Endodermal cell (in vitro differentiated cells): ENCODE data around the gene CABLES2. TPM values are rescaled to one million over a fixed set of nuclear protein-coding genes. Genes with fewer than 3 reads are reported as not detected.

Experiments used
- DNase-seq: peaks from one replicate; pipeline ENCODE4 v3.0.0-alpha.2; 2017
- H3K27ac ChIP-seq: 2 replicates; pipeline ENCODE4 v1.5.1; 2013; ENCODE audit warnings: mild to moderate bottlenecking, low read depth, low read length, moderate library complexity
- H3K27me3 ChIP-seq: 2 replicates; pipeline ENCODE4 v1.6.1; 2013; ENCODE audit warnings: mild to moderate bottlenecking, low read length, moderate library complexity; ENCODE audit not compliant: insufficient read depth, control insufficient read depth, poor library complexity, severe bottlenecking
- H3K36me3 ChIP-seq: 2 replicates; pipeline ENCODE4 v1.7.0; 2013; ENCODE audit warnings: mild to moderate bottlenecking, low read length, moderate library complexity; ENCODE audit not compliant: control insufficient read depth, insufficient read depth
- H3K4me1 ChIP-seq: one replicate; pipeline ENCODE4 v1.7.0; 2013; ENCODE audit warnings: low read length; ENCODE audit not compliant: control insufficient read depth, insufficient read depth
- H3K4me3 ChIP-seq: 2 replicates; pipeline ENCODE4 v1.5.1; 2013; ENCODE audit warnings: mild to moderate bottlenecking, low read length, moderate library complexity
- H3K9ac ChIP-seq: 2 replicates; pipeline ENCODE4 v1.6.1; 2013; ENCODE audit warnings: mild to moderate bottlenecking, low read length, moderate library complexity; ENCODE audit not compliant: poor library complexity, severe bottlenecking; ENCODE audit errors: extremely low read depth
- H3K9me3 ChIP-seq: 2 replicates; pipeline ENCODE4 v1.6.1; 2013; ENCODE audit warnings: mild to moderate bottlenecking, low read length, moderate library complexity; ENCODE audit not compliant: control insufficient read depth
- H3K27ac Mint-ChIP-seq: 2 replicates; pipeline ENCODE4 v1.8.0; 2020; ENCODE audit warnings: mixed read lengths
- H3K27me3 Mint-ChIP-seq: 2 replicates; pipeline ENCODE4 v1.8.0; 2021; ENCODE audit warnings: mild to moderate bottlenecking, mixed read lengths; ENCODE audit not compliant: insufficient read depth
- H3K36me3 Mint-ChIP-seq: 2 replicates; pipeline ENCODE4 v1.8.0; 2020; ENCODE audit warnings: low read depth, mixed read lengths
- H3K4me1 Mint-ChIP-seq: 2 replicates; pipeline ENCODE4 v1.8.0; 2020; ENCODE audit warnings: mixed read lengths
- H3K4me3 Mint-ChIP-seq: 2 replicates; pipeline ENCODE4 v1.8.0; 2020; ENCODE audit warnings: mild to moderate bottlenecking, moderate library complexity, mixed read lengths
- H3K9me3 Mint-ChIP-seq: 2 replicates; pipeline ENCODE4 v1.8.0; 2020; ENCODE audit warnings: mild to moderate bottlenecking, mixed read lengths
- WGBS, 2 experiments: methylation state at CpG; one replicate each; pipeline versions ENCODE4 v1.1.5 to v1.1.7; 2013; ENCODE audit warnings: missing lambda C conversion rate in 2 of 2, mixed read lengths in 1 of 2; ENCODE audit not compliant: insufficient coverage in 1 of 2, insufficient read length in 1 of 2; 5-methylcytosine and 5-hydroxymethylcytosine counted together
- total RNA-seq, 2 donors: library from RNA; stranded (reverse); fragmentation: NEBNext Ultra II Directional in 1 of 2; extraction: Animal tissue kit (Norgen Biotek cat#: 25700) in 1 of 2; gene quantifications; 2 replicates in 1 of 2; 3 replicates in 1 of 2; pipeline ENCODE4 v1.2.1, GENCODE V29; 2021
- TF ChIP-seq, protein P1 (sequence below): fragments of 200-600 bp; sonication (generic); conservative IDR thresholded peaks from 2 replicates; pipeline ENCODE4 v1.5.0; 2021; ENCODE audit warnings: antibody characterized with exemption, mild to moderate bottlenecking

CABLES2 gene
- total RNA-seq, 2 donors from 2014 or later = 10.4 to 15.6 TPM

DNA sequence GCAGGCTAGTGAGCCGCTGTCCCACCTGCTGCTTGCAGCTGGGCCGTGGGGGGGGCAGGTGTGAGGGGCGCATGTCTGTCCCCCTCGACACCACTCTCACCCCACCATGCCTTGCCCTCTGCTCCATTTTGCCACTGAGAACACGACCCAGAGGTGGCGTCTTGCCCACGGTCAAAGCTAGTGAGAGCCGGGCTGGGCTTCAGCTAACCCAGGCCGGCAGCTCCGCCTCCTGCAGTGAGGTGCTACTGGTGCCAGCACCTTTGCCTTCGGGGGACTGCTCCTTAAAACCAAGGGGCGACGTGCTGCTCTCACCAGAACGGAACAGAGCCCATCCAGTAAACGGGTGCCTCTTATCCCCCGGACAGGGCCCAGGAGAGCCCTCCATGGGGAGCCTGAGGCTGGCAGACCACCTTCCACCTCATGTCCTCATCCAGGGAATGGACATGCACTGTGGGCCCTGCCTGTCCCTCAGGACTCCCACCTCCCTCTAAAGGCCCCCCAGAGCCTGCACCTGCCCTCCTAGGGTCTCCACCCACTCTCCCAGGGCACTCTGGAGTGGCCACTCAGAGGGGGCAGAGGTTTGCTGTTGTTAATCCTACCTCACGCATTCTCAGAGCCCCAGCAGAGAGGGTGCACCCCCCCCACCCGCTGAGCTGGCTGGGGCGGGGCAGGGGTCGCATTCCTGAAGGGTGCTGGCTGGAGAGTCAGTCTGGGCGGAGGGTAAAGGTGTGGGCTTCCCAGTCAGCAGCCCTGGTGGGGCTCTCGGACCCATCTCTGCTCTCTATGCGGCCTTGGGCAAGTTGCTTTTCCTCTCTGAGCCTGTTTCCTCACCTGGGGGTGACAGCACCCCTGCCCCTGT lies 17.4 kb upstream of the CABLES2 start:
- Mint-ChIP-seq H3K4me3 (no peak overlapping the region), H3K36me3 (no peaks in the 10 kb centered on the region)

DNA sequence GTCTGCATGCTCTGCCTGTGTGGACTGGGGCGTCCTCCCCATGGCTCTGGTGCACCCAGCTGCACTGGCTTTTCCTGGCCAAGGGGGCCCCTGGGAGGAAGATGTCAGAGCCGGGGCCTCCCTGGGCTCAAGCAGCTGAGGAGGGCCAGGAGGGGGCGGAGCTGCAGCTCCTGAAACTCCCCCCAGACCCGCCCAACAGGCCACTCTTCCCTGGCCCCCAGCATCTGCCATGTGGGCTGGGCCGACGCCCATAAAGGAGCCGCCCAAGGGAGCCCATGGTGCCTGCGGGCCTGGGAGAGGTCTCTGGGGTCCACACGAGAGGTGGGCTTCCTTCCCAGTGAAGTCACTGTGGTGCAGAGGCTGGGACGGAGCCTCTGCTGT lies 16.2 kb upstream of the CABLES2 start:
- H3K27me3 ChIP-seq = no peaks in the 10 kb centered on the region
- H3K4me3 Mint-ChIP-seq = no peak overlapping the region
- H3K27me3 Mint-ChIP-seq = no peaks in the 10 kb centered on the region
- DNase-seq = no peak
- H3K9ac ChIP-seq = no peak overlapping the region
- WGBS, 2 experiments = 83% methylated on average over 5 to 10 of the region's 10 CpGs
- H3K9me3 Mint-ChIP-seq = no peaks in the 10 kb centered on the region
- no peak overlapping the region for H3K4me3 ChIP-seq
- no peaks in the 10 kb centered on the region for H3K9me3 ChIP-seq
- no peak overlapping the region for H3K27ac Mint-ChIP-seq
- no peaks in the 10 kb centered on the region for H3K36me3 Mint-ChIP-seq
- H3K4me1 ChIP-seq = no peaks in the 10 kb centered on the region
- no peak overlapping the region for H3K27ac ChIP-seq
- H3K36me3 ChIP-seq = no peaks in the 10 kb centered on the region
- TF ChIP-seq, protein P1, sequence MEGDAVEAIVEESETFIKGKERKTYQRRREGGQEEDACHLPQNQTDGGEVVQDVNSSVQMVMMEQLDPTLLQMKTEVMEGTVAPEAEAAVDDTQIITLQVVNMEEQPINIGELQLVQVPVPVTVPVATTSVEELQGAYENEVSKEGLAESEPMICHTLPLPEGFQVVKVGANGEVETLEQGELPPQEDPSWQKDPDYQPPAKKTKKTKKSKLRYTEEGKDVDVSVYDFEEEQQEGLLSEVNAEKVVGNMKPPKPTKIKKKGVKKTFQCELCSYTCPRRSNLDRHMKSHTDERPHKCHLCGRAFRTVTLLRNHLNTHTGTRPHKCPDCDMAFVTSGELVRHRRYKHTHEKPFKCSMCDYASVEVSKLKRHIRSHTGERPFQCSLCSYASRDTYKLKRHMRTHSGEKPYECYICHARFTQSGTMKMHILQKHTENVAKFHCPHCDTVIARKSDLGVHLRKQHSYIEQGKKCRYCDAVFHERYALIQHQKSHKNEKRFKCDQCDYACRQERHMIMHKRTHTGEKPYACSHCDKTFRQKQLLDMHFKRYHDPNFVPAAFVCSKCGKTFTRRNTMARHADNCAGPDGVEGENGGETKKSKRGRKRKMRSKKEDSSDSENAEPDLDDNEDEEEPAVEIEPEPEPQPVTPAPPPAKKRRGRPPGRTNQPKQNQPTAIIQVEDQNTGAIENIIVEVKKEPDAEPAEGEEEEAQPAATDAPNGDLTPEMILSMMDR = no peak
- H3K4me1 Mint-ChIP-seq = peaks cover 7% of the 10 kb centered on the region

More for the DNA sequence above, 17.4 kb upstream of the CABLES2 start:
- H3K9me3 Mint-ChIP-seq = no peaks in the 10 kb centered on the region
- H3K27me3 Mint-ChIP-seq = peaks cover under 1% of the 10 kb centered on the region
- H3K4me1 Mint-ChIP-seq = peaks cover 10% of the 10 kb centered on the region
- Histone ChIP-seq H3K36me3 (no peaks in the 10 kb centered on the region), H3K27me3 (peaks cover 4% of the 10 kb centered on the region), H3K9ac (no peak overlapping the region), H3K4me3 (no peak overlapping the region), H3K9me3 (no peaks in the 10 kb centered on the region), H3K27ac (no peak overlapping the region), H3K4me1 (no peaks in the 10 kb centered on the region)
- H3K27ac Mint-ChIP-seq = no peak overlapping the region
- WGBS, 2 experiments = 85 to 89% methylated on average over 9 to 23 of the region's 23 CpGs
- TF ChIP-seq, protein P1 = no peak
- DNase-seq = no peak

DNA sequence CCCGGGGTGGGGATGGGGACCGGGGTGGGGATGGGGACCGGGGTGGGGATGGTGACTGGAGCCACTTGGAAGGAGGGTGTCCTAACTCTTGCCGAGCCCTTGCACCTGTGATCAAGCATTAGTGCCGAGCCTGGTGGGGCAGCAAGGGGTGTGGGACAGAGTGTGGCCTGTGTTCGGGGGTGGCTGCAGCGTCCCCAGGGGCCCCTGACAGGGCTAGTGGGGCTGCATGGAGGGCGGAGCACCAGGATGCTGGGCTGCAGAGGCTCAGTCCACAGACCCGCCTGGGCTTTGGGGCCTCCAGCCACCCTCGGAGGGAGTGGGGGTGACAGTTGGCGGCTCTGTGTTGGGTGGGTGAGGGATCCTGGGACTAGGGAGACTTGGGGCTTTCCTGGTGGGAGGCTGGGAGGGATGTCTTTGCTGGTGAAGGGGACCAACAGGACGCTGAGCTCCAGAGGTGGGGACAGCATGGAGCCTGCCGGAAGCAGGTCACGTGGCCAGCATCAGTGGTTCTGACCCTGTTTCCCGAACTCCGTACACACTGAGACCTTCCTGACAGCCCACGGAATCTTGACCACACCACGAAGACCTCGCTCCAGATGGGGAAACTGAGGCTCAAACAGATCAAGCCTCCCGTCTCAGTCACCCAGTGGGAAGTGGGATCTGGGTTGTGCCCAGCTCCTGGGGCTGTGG lies 15.7 kb upstream of the CABLES2 start:
- Mint-ChIP-seq H3K4me1 (peaks cover 7% of the 10 kb centered on the region), H3K27me3 (no peaks in the 10 kb centered on the region), H3K4me3 (no peak overlapping the region), H3K36me3 (no peaks in the 10 kb centered on the region), H3K9me3 (no peaks in the 10 kb centered on the region), H3K27ac (no peak overlapping the region)
- Histone ChIP-seq H3K27me3 (no peaks in the 10 kb centered on the region), H3K9ac (no peak overlapping the region), H3K36me3 (no peaks in the 10 kb centered on the region), H3K4me1 (no peaks in the 10 kb centered on the region), H3K4me3 (no peak overlapping the region), H3K9me3 (no peaks in the 10 kb centered on the region), H3K27ac (no peak overlapping the region)
- TF ChIP-seq, protein P1 = no peak
- 91 to 95% methylated on average over 11 to 18 of the region's 20 CpGs for WGBS, 2 experiments
- no peak for DNase-seq
